ENCODE results near the gene CLPX. TPM values are rescaled to one million over a fixed set of nuclear protein-coding genes. Genes with fewer than 3 reads are reported as not detected.
"Not testable (repeated sequence)": the region's sequence is repeated elsewhere in the genome, so short reads cannot be mapped to it uniquely, and the experiment has no call there.

The CLPX gene
- total RNA-seq, 2 donors from 2014 or later: 36.2 to 41.2 TPM

- TF ChIP-seq CTCF (IDR thresholded peaks at IDR 0.05) (no peak), POLR2A (IDR thresholded peaks at IDR 0.05) (no peak), POLR2AphosphoS5 (IDR thresholded peaks at IDR 0.05) (no peak)
- Histone ChIP-seq H3K27me3 (replicated peaks; ENCODE audit: insufficient read depth) (no peaks in the 10 kb centered on the region), H3K9me3 (no peaks in the 10 kb centered on the region), H3K36me3 (no peaks in the 10 kb centered on the region), H3K4me3 (no peak overlapping the region), H3K4me1 (replicated peaks) (no peaks in the 10 kb centered on the region), H3K27ac (peak overlapping the region in 1 of 2 donors; percentile 54)
- intact Hi-C loops (cut with DNase I): no loop called here
- 76% methylated on average over 67 of the region's 75 CpGs for WGBS
- DNase-seq (ENCODE audit: low spot score): no peak
Observed at GRCh38 chr15:65101891-65102708, 83.0 kb downstream of the CLPX start.

- peak; percentile 63 to 85 (median 76) for TF ChIP-seq CTCF (IDR thresholded peaks at IDR 0.05)
- no peak for TF ChIP-seq POLR2A (IDR thresholded peaks at IDR 0.05)
- TF ChIP-seq POLR2AphosphoS5 (IDR thresholded peaks at IDR 0.05): peak; percentile 32
- intact Hi-C loops (cut with DNase I): no loop called here
- WGBS: 37% methylated on average over 9 of the region's 9 CpGs
- DNase-seq (ENCODE audit: low spot score): peak; percentile 51
- Histone ChIP-seq H3K36me3 (no peaks in the 10 kb centered on the region), H3K27ac (peak overlapping the region in 1 of 2 donors; percentile 54), H3K9me3 (no peaks in the 10 kb centered on the region), H3K4me1 (replicated peaks) (no peaks in the 10 kb centered on the region), H3K4me3 (no peak overlapping the region), H3K27me3 (replicated peaks; ENCODE audit: insufficient read depth) (no peaks in the 10 kb centered on the region)
Observed at GRCh38 chr15:65101411-65101890, 83.7 kb downstream of the CLPX start.

- Histone ChIP-seq H3K4me3 (no peak overlapping the region), H3K9me3 (no peaks in the 10 kb centered on the region), H3K27me3 (replicated peaks; ENCODE audit: insufficient read depth) (no peaks in the 10 kb centered on the region), H3K36me3 (no peaks in the 10 kb centered on the region), H3K27ac (peak overlapping the region in 1 of 2 donors; percentile 54), H3K4me1 (replicated peaks) (no peaks in the 10 kb centered on the region)
- intact Hi-C loops (cut with DNase I): no loop called here
- TF ChIP-seq POLR2A (IDR thresholded peaks at IDR 0.05): no peak
- peak; percentile 28 for TF ChIP-seq POLR2AphosphoS5 (IDR thresholded peaks at IDR 0.05)
- no peak for TF ChIP-seq CTCF (IDR thresholded peaks at IDR 0.05)
- peak; percentile 35 for DNase-seq (ENCODE audit: low spot score)
- WGBS: 57% methylated on average over 7 of the region's 7 CpGs
Observed at GRCh38 chr15:65100442-65100841, 84.7 kb downstream of the CLPX start.

GRCh38 chr15:65099801-65100200, 85.3 kb downstream of the CLPX start:
- intact Hi-C loops (cut with DNase I): loop anchor here (5.0 kb wide), 1 partner anchor 62 kb away; no protein-coding TSS in a partner anchor
- H3K4me3 ChIP-seq; H3K27ac ChIP-seq; H3K4me1 ChIP-seq (replicated peaks); H3K36me3 ChIP-seq; H3K9me3 ChIP-seq; DNase-seq (ENCODE audit: low spot score); H3K27me3 ChIP-seq (replicated peaks; ENCODE audit: insufficient read depth): not testable (repeated sequence)
- WGBS: 94% methylated on average over 10 of the region's 10 CpGs

- H3K36me3 ChIP-seq: no peaks in the 10 kb centered on the region
- H3K4me3 ChIP-seq: no peak overlapping the region
- WGBS: 93% methylated on average over 5 of the region's 5 CpGs
- no peaks in the 10 kb centered on the region for H3K9me3 ChIP-seq
- H3K4me1 ChIP-seq (replicated peaks): no peaks in the 10 kb centered on the region
- intact Hi-C loops (cut with DNase I): loop anchor here (5.0 kb wide), 1 partner anchor 62 kb away; no protein-coding TSS in a partner anchor
- DNase-seq (ENCODE audit: low spot score): no peak
- no peak for TF ChIP-seq CTCF (IDR thresholded peaks at IDR 0.05)
- no peak for TF ChIP-seq POLR2A (IDR thresholded peaks at IDR 0.05)
- no peak for TF ChIP-seq POLR2AphosphoS5 (IDR thresholded peaks at IDR 0.05)
- no peak overlapping the region for H3K27ac ChIP-seq
- no peaks in the 10 kb centered on the region for H3K27me3 ChIP-seq (replicated peaks; ENCODE audit: insufficient read depth)
Observed at GRCh38 chr15:65099336-65099735, 85.8 kb downstream of the CLPX start.

Small RNAs within 50 kb of the gene (small RNA-seq; reads per million reads assigned to genes)
- gene AC013553.1 (0 reads per million in 2 donors), gene AC068213.1 (0 reads per million in 2 donors), gene RNU6-686P (0 reads per million in 2 donors)

Other genes with a start within 250 kb of the CLPX start
- gene SPG21, start 195.4 kb downstream of the CLPX start, total RNA-seq: 10 to 100 TPM; 95.8 to 98.8 TPM
- 10 to 100 TPM; 31.0 to 37.9 TPM for gene MTFMT, start 155.7 kb downstream of the CLPX start, total RNA-seq
- gene SLC51B, start 140.0 kb downstream of the CLPX start, total RNA-seq: under 1 TPM in 1 of 2 donors, not detected in 1; 0.68 TPM
- 100 to 1,000 TPM in 1 of 2 donors, 10 to 100 TPM in 1; 56.3 to 124 TPM for gene RASL12, start 117.4 kb downstream of the CLPX start, total RNA-seq
- under 1 TPM in 1 of 2 donors, not detected in 1; 0.57 TPM for gene KBTBD13, start 108.6 kb downstream of the CLPX start, total RNA-seq
- gene UBAP1L, start 70.1 kb downstream of the CLPX start, total RNA-seq: 1 to 10 TPM; 1.9 to 8.5 TPM
- 10 to 100 TPM; 30.8 to 43.6 TPM for gene PDCD7, start 51.5 kb downstream of the CLPX start, total RNA-seq
- gene CILP, start 26.1 kb upstream of the CLPX start, total RNA-seq: 10 to 100 TPM in 1 of 2 donors, under 1 TPM in 1; 0.82 to 27.8 TPM
- gene PARP16, start 101.5 kb upstream of the CLPX start, total RNA-seq: 10 to 100 TPM; 13.0 to 17.0 TPM
- not detected for gene RNU5A-1, start 110.7 kb upstream of the CLPX start, total RNA-seq
- not detected for gene RNU5B-1, start 119.3 kb upstream of the CLPX start, total RNA-seq
- gene IGDCC3, start 192.7 kb upstream of the CLPX start, total RNA-seq: 1 to 10 TPM in 1 of 2 donors, under 1 TPM in 1; 0.05 to 2.7 TPM
- gene IGDCC4, start 237.6 kb upstream of the CLPX start, total RNA-seq: 1 to 10 TPM in 1 of 2 donors, under 1 TPM in 1; 0.14 to 4.6 TPM

All from prostate gland (tissue), 2 donors.